Measurements from ENCODE around the gene SYNDIG1.

SYNDIG1 gene

DNA sequence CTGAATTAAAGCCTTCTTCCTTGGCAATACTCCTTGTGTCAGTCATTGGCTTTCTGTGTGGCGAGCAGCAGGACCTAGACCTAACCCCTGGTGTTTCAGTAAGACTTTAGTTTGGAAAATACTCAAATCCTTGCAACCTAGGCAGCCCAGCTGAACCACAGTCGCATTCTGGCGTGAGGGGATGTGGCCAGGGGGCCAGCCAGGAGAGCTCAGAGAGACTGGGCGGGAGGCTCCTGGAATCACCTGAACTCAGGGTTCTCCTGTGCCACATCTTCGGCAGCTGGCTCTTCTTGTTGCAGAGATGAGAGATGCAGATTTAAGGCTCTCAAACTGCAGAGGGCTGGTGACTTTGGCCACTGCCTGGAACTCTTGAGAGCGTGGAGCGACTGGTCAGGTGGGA, 102.7 kb downstream of the SYNDIG1 start:
- DNase-seq, result no peak

DNA sequence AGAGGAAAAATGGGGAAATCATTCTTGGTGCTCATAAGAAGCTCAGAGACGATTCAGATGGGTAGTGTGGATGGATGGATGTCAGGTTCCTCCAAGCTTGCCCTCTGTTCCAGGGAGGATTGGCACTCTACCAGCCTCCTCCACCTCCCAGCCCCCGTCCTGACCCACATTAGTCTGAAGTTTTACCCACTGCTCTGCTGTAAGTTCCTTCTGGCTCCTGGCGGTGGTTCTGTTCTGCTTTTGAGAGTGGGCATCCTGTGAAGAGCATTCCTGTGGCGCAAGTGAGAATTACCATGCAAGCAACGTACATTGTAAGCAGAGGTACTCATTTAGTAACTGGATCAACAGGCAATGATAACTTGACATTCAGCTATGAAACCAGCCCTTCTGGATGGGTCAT, 103.4 kb downstream of the SYNDIG1 start:
- no peak for DNase-seq

DNA sequence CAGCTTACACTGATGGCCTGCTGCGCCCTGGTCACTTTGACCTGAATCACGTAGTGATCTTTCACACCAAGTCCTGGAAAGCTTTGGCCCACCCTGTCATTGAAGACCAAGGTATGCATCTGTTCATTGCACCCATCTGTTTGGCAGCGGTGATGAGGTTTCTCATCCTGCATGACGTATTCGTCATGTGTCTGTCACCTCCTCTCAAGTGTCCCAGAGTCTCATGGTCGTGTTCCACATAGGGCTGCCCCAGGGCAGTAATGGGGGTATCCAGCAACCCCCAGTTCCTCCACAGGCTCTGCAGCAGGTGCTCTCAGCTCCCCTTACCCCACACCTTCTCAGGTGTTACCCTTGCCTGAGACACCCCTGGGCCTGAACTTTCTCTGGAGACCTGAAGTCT, 104.1 kb downstream of the SYNDIG1 start:
- DNase-seq, result no peak

DNA sequence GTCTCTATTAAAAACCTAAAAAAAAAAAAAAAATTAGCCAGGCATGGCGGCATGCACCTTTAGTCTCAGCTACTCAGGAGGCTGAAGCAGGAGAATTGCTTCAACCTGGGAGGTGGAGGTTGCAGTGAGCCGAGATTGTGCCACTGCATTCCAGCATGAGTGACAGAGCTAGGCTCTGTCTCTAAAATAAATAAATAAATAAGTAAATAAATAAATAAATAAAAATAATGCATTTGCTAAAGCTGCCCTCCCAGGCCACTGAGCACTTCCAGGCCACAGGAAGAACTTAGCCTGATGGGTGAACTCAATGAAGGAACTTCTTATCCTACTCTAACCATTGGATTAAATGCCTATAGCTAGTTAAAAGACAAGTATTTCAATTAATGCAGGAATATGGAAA, 104.9 kb downstream of the SYNDIG1 start:
- no peak for DNase-seq

DNA sequence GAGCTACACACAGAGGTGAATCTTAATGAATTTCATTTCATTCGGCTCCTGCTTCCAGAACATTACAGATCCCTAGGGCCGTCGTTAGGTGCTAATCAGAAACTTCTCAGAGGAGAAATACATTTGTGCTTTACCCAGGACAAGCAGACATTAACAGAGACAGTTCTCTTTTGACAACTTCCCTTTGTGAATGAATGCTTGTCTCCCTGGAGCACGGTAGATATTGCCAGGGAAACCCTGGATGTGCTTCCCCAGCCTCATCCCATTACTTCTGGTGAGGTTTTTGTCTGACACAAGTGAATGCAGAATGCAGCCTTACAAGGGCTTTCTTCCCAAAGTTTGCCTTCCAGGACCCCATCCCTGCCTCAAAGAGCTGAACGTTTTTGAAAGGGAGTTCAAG, 105.4 kb downstream of the SYNDIG1 start:
- no peak for DNase-seq

DNA sequence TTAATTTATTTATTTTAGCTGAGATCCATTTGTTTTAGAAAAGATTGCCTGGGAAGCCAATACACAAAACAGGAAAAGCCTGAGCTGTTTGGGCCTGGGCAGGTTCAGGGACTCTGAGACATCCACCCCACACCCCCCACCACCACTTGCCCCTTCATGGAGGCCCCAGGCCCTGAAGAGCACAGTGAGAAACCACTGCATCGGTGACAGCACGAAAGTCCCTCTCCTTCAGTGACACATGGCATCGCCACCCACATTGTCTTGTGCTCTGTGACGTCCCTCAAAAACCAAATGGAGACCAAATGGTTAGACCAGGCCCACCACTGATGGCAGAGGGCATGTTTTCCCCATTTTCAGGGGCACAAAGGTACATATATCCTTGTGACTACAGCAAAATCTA, 106.4 kb downstream of the SYNDIG1 start:
- no peak for DNase-seq

DNA sequence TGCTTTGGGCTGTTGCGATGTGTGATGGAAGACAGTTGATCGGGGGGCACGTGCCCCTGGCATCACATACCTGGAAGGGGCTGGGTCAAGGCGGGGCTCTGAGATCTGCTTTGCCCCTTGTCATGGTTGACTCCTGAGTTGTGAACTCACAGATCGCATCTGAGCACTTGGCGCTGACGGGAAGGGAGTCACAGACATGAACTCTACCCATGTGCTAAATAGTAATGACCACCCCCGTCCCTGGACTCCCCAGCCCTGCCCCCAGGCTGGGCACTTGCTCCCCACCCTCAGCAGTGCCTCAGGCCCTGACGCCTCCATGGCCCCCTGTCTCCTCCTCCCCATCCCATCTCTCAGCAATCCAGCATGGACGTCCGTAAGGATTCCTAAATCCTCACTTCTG, 107.0 kb downstream of the SYNDIG1 start:
- no peak for DNase-seq

DNA sequence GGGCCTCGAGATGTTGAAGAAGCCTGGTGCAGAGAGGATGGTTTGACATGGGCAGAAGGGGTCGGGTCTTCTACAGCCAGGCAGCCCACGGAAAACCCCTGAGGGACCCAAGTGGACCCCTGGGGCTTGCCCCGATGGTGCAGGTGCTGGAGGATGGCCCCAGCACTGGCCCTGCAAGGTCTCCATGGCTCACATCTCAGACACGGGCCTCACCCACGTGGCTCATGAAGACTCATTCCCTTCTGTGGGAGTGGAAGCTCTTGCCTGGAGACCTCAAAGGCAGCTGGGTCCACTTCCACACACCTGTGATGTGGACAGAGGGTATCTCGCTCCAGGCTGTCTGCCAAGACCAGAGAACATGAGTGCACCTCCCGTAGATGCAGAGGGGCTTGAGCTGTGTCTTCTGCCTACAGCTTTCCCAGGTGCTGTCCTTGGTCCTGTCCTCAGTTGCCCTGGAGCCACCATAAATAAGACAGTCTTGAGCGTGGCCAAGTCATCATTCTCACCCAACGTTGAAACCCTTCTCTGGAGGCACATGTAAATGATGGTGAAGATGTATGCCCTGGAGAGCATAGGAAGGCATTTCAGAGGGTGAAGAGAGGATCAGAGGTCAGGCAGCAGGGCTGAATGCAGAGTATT, 108.0 kb downstream of the SYNDIG1 start:
- DNase-seq, result no peak

DNA sequence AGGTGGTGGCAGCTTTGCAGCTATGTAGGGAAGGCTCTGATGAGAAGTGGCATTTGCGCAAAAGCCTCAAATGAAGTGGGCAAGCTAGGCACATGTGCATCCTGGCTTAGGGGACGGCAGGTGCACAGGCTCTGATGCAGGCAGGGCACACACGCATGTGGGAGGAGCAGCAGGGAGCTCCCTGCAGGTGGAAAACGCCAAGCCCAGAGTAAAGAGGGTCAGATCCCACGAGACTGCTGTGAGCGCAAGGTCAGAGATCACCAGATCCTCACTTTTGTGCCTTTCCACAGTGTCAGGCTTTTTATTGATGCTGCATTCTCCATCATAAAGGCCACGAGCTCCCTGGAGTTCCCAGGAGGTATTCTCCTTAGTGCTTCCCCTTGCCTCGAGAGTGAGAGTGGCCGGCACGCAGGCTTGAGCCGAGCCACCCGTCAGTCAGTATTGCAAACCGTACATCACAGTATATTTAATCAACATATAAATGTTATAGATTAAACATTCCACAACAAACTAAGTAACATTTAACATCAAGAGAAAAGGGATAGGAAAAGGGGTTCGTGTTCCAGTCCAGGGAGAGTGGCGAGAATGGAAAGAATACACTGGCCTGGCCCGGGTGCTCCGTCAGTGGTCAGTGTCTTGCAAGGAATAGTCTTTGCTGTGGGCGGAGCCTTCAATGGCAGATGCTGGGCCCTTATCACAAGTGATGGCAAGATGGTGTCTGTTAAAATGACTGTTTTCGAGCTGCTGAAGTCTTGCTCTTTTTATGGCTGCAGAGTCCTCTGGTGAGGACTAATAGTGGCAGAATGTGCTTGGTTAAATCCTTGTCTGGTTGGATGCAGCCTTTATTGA, 109.4 kb downstream of the SYNDIG1 start:
- no peak for DNase-seq

DNA sequence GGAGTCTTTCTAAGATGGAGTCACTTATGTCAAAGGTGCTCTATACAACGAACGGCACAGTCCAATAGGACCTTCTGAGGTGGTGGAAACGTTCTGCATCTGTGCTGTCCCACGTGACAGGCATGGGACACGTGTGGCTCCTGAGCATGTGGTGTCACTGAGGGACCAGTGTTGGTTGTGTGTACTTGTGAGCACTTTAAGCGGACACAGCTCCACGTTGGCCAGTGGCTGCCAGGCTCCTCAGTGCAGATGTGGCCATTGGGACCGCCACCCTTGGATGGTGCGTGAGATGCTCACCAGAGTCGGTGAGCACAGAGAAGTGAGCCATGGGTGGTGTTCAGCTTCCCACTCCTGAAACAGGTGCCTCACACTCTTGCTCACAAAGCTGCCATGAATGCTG, 110.0 kb downstream of the SYNDIG1 start:
- DNase-seq, result no peak

DNA sequence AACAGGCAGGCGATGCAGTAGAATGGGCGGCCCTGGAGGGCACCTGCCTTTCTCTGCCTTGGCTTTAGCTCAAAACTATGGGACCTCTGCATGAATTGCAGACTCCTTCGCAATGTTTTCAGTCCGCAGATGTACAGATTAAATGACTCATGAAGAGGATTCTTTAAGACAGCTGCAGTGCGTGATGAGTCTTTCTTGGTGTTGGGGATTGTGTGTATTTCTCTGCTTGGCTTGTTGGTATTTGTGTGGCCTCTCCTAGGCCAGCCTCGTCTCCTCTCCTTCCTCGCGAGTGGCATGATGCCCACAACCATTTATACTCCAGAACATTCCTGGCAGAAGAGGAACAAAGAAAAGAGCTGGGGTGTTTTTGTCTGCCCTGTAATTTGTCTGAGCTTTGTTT, 110.6 kb downstream of the SYNDIG1 start:
- no peak for DNase-seq

DNA sequence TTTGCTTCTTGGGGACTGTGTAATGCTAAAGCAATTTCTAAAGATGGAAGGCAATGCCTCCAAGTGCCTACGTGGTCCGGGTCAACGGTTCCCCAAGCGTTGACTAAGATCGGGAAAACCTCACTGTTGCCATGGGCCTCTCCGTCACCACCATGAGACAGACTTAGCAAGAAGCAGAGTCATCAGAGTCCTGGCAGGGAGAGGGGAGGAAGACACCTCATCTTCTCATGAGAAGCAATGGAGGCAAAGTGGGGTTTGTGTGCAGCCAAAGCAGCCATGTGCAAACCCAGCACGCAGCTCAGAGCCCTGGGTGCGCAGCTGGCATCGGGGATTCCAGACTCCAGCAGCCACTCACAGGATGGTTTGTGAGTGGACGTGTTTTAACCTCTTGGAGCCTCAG, 111.4 kb downstream of the SYNDIG1 start:
- DNase-seq, result no peak

DNA sequence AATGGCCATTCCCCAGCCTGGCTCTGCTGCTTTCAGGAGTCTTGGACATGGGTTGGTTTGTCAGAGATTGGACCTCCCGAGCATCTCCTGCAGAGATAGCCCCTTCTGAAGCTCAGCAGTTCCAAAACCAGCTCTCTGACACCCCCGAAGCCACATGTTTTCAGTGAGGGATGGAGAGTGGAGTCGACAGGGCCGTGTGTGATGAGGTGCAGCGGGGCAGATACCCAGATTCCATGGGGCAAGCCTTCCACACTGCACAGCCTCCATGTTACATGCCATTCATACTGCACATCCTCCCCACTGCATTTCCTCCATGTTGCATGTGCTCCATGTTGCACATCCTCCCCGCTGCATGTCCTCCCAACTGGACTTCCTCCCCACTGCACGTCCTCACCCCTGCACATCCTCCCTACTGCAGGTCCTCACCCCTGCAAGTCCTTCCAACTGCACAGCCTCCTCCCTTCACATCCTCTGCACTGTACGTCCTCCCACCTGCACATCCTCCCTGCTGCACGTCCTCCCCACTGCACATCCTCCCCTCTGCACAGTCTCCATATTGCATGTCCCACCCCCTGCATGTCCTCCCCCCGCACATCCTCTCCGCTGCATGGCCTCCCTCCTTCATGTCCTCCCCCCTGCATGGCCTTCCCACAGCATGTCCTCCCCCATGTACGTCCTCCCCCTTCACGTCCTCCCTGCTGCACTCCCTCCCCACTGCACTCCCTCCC, 112.2 kb downstream of the SYNDIG1 start:
- no peak for DNase-seq

DNA sequence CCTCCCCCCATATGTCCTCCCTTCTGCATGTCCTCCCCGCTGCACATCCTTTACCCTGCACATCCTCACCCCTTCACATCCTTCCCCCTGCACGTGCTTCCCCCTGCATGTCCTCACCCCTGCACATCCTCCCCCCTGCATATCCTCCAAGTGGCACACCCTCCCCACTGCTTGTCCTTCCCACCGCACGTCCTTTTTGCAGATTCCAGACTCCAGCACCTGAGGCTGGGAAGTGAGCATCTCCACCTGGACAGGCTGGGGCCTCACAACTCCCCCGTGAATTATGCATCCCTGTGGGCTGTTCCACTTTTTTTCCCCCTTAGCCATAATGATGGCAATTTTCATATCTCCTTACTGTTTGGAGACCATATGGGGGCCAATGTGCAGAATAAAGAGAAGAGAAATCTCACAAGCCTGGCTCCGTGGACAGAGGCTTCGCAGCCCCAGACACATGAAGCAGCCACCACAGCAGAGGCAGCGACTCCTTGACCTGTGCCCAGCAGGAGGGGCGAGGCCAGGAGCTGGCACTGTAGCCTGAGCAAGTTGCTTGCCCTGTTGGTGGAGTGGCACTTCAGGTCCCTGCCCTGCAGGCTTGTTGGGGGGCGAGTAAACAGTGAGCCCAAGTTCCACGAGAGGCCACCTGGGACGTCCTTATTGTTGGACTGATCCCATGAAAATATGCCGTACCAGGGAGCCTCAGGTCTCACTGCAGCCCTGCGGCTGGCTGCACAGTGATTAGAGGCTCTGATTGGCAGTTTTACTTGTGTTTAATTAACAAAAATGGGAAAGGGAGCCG, 113.1 kb downstream of the SYNDIG1 start:
- DNase-seq, result no peak

DNA sequence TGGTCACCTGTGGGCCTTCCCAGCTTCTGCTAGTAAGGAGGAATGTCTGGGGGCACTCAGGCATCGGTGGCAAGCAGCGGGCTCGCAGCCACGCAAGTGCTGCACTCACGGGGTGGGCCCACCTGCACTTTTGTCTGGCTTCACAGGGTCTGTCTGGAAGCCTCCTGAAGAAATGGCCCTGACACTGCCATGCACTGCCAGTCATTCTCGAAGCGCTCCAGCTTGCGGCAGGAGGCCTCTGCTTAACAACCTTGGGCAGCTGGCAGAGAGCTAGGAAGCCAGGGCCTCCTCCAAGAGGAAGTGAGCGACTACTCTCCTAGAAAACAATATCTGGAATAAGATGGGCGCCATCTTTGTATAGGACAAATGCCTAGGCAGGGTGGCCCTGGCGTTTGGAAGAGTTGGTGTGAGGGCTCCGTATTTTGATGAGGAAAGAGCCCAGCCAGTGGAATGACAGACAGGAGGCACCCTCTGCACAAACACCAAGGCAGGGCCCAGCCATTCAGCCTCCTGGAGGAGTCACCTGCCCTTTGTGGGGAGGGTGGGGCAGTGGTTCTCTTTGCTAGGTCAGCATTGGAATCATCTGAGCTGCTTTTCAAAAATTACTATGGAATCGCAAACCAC, 113.9 kb downstream of the SYNDIG1 start:
- no peak for DNase-seq

DNA sequence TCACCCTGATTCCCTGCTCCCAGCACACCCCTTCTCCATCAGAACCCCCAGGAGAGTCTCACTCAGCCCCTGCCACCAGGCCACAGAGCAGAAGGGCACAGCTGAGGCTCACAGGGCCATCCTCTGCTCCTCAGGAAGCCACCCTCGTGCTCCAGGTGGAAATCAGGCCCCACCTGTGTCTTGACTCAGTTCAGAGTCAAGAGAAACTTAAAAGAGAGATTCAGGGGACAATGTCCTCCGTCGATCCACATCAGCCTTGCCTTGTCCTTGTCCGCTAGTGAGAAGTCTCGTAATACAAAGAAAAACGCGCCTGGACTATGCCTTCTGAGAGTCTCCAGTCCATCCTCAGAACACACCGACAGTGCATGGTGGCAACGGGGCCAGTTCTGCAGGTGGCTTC, 114.6 kb downstream of the SYNDIG1 start:
- DNase-seq, result no peak

DNA sequence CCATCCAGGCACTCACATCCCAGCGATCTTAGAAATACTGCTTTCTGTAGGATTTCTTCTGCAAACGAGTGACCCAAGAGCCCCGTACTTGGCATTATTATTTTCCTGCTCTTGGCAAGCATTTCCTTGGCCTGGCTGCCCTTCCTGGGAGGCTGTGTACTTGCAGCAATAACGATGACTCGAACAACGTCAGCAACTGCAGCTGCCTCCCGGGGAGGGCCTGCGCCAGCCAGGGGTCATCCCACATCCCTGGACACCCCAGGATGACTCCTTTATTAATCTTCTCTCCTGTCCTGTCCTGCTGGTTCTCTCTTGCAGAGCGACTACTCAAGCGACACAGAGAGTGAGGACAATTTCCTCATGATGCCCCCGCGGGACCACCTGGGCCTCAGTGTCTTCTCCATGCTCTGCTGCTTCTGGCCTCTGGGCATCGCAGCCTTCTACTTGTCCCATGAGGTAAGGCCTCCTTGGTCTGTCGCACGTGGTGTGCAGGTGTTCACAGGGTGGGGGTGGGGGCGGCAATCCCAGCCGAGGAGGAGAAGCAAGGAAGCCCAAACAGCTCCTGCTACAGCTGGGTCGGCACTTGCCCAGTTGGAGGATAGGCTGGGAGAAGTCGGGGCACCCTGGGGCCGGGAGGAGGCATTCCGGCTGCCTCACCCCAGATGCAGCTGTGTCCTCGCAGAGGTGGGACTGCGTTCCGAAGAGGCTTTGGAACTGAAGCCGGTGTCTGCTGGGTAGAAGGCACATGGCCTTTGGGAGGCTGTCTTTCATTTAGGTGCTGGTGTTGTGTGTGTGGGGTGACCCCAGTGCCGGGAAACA, 115.3 kb downstream of the SYNDIG1 start:
- no peak for DNase-seq

DNA sequence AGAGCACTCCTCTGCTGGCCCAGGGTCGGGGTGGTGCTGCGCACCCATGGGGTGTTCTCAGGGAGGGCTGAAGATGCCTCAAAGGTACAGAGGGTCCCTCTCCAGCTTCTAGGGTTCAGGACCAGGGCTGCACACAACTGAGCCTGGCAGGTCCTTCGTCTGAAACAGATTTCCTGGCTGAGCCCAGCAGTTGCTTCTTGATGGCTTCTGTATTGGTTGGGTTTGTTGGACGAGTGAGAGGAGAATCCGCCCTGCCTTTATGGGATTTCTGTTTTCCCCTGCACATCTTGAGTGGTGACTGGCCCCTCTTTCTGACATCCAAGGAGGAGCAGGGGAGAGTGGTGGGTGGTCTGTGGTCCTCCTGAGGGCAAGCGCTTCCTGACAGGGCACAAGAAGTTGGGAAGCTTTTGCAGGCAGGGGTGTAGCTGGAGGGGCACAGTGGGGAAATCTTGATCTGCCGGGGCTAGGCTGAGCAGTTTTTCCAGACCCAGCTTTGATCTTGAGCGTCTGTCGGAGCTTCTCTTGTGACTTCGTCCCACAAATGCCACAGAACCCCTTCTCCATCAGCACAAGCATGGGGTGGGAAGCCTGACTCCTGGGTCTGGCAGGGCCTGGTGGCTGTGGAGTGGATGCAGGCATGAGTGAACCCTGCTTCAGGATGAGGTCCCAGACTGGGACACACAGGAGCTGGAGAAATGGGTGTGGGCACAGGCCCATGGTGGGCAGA, 116.5 kb downstream of the SYNDIG1 start:
- DNase-seq, result no peak

DNA sequence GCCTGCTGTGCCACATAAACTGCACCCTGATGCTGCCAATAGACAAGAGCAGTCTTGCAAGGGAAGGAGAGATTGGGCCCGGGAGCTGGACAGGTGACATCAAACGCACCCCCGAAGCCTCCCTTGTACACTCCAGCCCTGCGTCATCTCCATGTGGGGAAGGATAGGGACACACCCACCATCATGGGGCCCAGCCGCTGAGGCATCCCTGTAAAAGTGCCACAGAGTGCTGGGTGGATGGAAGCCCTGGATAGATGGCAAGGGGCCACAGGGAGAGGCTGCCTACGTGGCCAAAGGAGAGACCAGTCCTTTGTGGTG, 117.1 kb downstream of the SYNDIG1 start:
- DNase-seq, result no peak

DNA sequence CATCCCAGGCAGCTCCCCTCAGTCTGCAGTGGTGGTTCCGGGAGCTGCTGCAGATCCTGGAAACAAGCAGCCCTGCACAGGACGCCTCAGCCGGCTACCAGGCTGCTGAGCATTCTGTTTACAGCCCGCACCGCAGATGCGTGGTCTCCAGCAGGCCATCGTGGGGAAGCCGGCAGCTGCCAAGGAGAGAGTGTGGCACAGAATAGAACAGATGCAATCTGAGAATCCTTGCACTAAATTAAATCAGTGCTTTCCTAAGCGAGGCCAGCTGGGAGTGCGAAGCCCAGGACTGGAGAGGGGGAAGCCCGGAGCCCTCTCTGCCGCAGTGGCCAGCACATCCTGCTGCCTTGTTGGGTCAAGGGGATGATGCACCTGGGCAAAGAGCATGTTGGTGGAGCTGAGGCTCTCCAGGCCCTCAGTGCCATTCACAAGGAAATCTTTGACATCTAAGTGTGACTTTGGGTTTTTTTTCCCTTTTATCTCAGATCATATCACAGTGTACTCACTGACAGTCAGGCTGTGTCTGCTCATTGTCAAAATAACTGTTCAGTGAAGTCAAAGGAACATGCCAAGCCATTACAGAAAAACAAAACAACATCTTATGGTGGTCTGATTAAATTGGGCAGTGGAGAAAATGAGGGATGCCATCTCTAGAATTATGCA, 118.1 kb downstream of the SYNDIG1 start:
- DNase-seq, result no peak
